DOHH2 (cell line): Measurements from ENCODE around the gene BCAS1.

ENCODE experiments used
- CTCF ChIP-seq: fragments of 200-600 bp; sonication (generic); IDR thresholded peaks from one replicate; pipeline ENCODE4 v1.5.1; 2014; ENCODE audit warnings: antibody characterized with exemption, mild to moderate bottlenecking, low read depth, low read length; ENCODE audit not compliant: poor library complexity, severe bottlenecking
- EZH2phosphoT487 ChIP-seq: fragments of 200-600 bp; sonication (generic); IDR thresholded peaks from 2 replicates; pipeline ENCODE4 v1.6.1; 2017; ENCODE audit warnings: borderline replicate concordance, mild to moderate bottlenecking, antibody characterized with exemption, low read length, moderate library complexity, mixed read lengths

- TF ChIP-seq CTCF, result no peak
- no peak for TF ChIP-seq EZH2phosphoT487
These were observed 4.9 kb upstream of the BCAS1 start for GRCh38 chr20:54075322-54075721.
